T follicular helper cell (primary cell): ENCODE results near the gene EXOC6B.

ENCODE experiments used
- DNase-seq: peaks from one replicate; pipeline ENCODE4 v3.0.0-alpha.2; 2020; ENCODE audit warnings: low read depth

EXOC6B gene

GRCh38 chr2:72275084-72275483 is 550.7 kb downstream of the EXOC6B start:
- no peak for DNase-seq

- DNase-seq, result no peak
Observed at GRCh38 chr2:72274380-72274797, 551.4 kb downstream of the EXOC6B start.

GRCh38 chr2:72273384-72273783 is 552.4 kb downstream of the EXOC6B start:
- no peak for DNase-seq

- DNase-seq, result no peak
Observed at GRCh38 chr2:72271766-72272641, 553.8 kb downstream of the EXOC6B start.

- DNase-seq, result no peak
Observed at GRCh38 chr2:72271276-72271614, 554.6 kb downstream of the EXOC6B start.

- DNase-seq, result no peak
Observed at GRCh38 chr2:72270556-72271275, 555.1 kb downstream of the EXOC6B start.

- DNase-seq, result no peak
Observed at GRCh38 chr2:72263776-72264060, 562.1 kb downstream of the EXOC6B start.

GRCh38 chr2:72263043-72263775 is 562.6 kb downstream of the EXOC6B start:
- no peak for DNase-seq

GRCh38 chr2:72261076-72261475 is 564.8 kb downstream of the EXOC6B start:
- DNase-seq, result no peak

GRCh38 chr2:72255540-72255939 is 570.3 kb downstream of the EXOC6B start:
- DNase-seq, result no peak

GRCh38 chr2:72254831-72255451 is 570.9 kb downstream of the EXOC6B start:
- no peak for DNase-seq

- no peak for DNase-seq
Observed at GRCh38 chr2:72238311-72238710, 587.5 kb downstream of the EXOC6B start.

- DNase-seq, result no peak
Observed at GRCh38 chr2:72237549-72237948, 588.3 kb downstream of the EXOC6B start.

GRCh38 chr2:72236445-72237067 is 589.3 kb downstream of the EXOC6B start:
- no peak for DNase-seq

- no peak for DNase-seq
Observed at GRCh38 chr2:72235497-72236415, 590.1 kb downstream of the EXOC6B start.

GRCh38 chr2:72233211-72233610 is 592.6 kb downstream of the EXOC6B start:
- DNase-seq, result no peak

- no peak for DNase-seq
Observed at GRCh38 chr2:72222829-72223564, 602.8 kb downstream of the EXOC6B start.

- DNase-seq, result no peak
Observed at GRCh38 chr2:72220170-72220569, 605.7 kb downstream of the EXOC6B start.

GRCh38 chr2:72214429-72215143 is 611.2 kb downstream of the EXOC6B start:
- DNase-seq, result no peak

- DNase-seq, result no peak
Observed at GRCh38 chr2:72212486-72212855, 613.4 kb downstream of the EXOC6B start.
